OCI-LY7 (cell line): ENCODE data around the gene CBLL1.

Experiments
- EZH2phosphoT487 ChIP-seq: fragments of 200-600 bp; sonication (generic); IDR thresholded peaks from 2 replicates; pipeline ENCODE4 v1.6.1; 2018; ENCODE audit warnings: low read depth, borderline replicate concordance, mild to moderate bottlenecking, mixed run types, antibody characterized with exemption, low read length, moderate library complexity, mixed read lengths
- TF ChIP-seq, protein P1 (sequence below): fragments of 200-600 bp; sonication (generic); conservative IDR thresholded peaks from 2 replicates; pipeline ENCODE4 v1.5.1; 2014; ENCODE audit warnings: mild to moderate bottlenecking, antibody characterized with exemption, low read length, moderate library complexity, mixed read lengths

DNA sequence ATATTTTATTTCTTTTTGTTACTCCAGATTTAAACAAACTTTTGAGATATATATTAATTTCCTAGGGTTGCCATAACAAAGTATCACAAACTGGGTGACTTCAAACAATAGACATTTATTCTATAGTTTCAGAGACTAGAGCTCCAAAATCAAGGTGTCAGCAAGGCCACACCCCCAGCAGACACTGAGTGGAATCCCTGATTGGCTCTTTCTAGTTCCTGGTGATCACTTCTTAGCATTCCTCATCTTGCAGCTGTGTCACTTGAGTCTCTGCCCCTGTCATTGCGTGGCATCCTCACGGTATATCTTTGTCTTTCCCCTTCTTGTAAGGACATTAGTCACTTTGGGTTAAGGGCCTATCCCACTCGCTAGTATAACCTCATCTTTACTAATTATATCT, 66.7 kb downstream of the CBLL1 start:
- TF ChIP-seq, protein P1, sequence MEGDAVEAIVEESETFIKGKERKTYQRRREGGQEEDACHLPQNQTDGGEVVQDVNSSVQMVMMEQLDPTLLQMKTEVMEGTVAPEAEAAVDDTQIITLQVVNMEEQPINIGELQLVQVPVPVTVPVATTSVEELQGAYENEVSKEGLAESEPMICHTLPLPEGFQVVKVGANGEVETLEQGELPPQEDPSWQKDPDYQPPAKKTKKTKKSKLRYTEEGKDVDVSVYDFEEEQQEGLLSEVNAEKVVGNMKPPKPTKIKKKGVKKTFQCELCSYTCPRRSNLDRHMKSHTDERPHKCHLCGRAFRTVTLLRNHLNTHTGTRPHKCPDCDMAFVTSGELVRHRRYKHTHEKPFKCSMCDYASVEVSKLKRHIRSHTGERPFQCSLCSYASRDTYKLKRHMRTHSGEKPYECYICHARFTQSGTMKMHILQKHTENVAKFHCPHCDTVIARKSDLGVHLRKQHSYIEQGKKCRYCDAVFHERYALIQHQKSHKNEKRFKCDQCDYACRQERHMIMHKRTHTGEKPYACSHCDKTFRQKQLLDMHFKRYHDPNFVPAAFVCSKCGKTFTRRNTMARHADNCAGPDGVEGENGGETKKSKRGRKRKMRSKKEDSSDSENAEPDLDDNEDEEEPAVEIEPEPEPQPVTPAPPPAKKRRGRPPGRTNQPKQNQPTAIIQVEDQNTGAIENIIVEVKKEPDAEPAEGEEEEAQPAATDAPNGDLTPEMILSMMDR: no peak
- no peak for TF ChIP-seq EZH2phosphoT487
